ENCODE measurements around the gene TMEM116.
"Not testable (repeated sequence)": the region's sequence is repeated elsewhere in the genome, so short reads cannot be mapped to it uniquely, and the experiment has no call there.

Gene TMEM116

DNA sequence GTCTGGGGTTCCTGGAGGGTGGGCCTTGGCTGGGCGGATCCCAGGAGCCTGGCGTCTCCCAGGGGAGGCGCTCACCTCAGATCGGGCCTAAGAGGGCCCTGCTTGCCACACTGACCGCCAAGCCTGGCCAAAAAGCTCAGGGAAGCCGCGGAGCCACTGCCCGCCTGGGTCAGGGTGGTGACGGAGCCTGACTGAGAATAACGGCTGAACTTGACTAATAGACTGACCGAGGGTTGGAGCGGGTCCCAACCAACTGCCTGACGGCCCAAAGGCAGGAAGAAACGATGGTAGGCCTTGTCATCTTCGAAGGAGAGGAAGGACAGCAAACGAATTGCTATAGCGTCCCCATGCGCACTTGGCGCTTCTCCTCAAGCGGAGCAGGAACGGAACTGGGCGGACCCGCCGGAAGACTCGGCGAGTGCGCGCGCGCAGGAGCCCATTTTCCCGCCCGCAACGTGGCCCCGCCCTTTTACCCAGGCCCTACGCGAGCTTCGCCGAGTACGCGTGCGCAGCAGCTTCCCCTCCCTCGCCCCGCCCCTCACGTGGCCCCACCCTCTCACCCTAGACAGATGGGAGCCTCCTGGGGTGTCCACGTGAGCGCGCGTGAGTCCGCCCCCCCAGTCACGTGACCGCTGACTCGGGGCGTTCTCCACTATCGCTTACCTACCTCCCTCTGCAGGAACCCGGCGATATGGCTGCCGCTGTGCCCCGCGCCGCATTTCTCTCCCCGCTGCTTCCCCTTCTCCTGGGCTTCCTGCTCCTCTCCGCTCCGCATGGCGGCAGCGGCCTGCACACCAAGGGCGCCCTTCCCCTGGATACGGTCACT lies at the start of gene TMEM116, which contains the start of gene ERP29:
Gene TMEM116, minus strand, starts transcription at position 391 of the 826 bp plus-strand sequence. CDS start 7,895 bp downstream, outside the sequence.
Gene ERP29, plus strand, starts transcription at position 652 of the 826 bp plus-strand sequence. Its CDS starts 40 bp downstream, at position 692.
- peak within 1 kb of the TSS; percentile 99 for H3K4me3 Mint-ChIP-seq
- peaks cover 34% of the 10 kb centered on the region for H3K36me3 Mint-ChIP-seq (ENCODE audit: low read depth)
- peaks cover 7% of the 10 kb centered on the region for H3K9me3 Mint-ChIP-seq
- H3K4me1 Mint-ChIP-seq (ENCODE audit: low read depth), result peaks cover 58% of the 10 kb centered on the region
- peak within 1 kb of the TSS; percentile 98 for H3K27ac Mint-ChIP-seq
- no peaks in the 10 kb centered on the region for H3K27me3 Mint-ChIP-seq

DNA sequence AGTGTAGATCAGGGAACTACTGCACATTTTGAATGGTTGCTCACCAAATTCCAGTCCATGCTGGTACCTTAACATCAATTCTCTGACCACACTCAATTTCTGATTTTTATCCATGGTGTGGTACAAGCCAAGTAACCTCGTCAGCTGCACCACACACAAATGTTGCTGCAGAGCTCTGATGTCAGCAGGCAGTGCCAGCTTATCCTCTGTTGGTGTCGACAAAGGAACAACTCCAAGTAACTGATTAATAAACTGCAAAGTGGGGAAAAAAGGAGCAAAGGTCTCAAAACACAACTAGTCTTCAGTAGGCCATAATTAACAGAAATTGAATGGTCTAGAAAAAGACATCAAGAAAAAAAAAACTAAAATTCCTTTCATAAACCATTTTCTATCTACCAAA lies 48.2 kb upstream of the TMEM116 start:
- Mint-ChIP-seq H3K36me3 (ENCODE audit: low read depth) (peaks cover 60% of the 10 kb centered on the region), H3K9me3 (no peaks in the 10 kb centered on the region), H3K4me3 (no peak overlapping the region), H3K4me1 (ENCODE audit: low read depth) (no peaks in the 10 kb centered on the region), H3K27ac (no peak overlapping the region), H3K27me3 (no peaks in the 10 kb centered on the region)

DNA sequence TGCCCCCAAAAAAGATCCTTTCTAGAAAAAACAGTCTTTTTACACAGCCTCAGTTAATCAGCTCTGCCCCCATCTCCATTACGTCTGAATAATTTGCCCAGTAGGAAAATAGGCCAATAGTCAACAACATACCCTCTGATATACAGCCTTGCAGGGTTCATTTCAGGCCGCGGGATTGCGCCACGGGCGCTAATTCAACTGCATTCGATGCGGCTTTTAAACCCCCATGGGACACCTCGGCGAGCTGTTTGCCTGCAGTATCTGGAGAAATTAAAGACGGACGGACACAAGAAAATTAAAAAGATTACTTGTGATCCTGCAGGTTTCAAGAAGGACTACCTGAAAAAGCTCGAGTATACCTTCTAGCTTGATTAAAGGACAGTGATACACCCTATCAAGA lies 36.4 kb upstream of the TMEM116 start:
- Mint-ChIP-seq H3K4me3 (no peak overlapping the region), H3K4me1 (ENCODE audit: low read depth) (peaks cover 5% of the 10 kb centered on the region), H3K27me3 (no peaks in the 10 kb centered on the region), H3K36me3 (ENCODE audit: low read depth) (peaks cover 73% of the 10 kb centered on the region), H3K27ac (no peak overlapping the region), H3K9me3 (no peaks in the 10 kb centered on the region)

DNA sequence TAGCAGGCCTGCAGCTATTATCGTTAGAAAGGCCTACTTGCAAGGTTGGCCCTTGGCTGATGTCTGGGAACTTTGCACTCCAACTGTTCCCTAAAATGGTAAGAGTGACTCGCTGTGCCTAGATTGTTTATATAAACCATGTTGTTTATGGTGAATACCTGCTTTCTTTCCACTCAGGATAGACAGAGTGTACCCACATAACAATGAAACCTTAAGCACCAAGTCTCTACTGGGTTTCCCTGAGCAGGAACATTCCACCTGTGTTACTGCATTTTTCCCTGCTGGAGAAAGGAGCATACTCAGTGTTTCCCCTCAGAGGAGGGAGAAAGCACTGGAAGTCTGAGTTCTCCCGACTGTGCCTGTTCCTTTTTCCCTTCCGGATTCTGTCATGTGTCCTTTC lies 33.0 kb upstream of the TMEM116 start:
- Mint-ChIP-seq H3K9me3 (no peaks in the 10 kb centered on the region), H3K4me1 (ENCODE audit: low read depth) (no peaks in the 10 kb centered on the region), H3K4me3 (no peak overlapping the region), H3K27ac (peak overlapping the region; percentile 0), H3K27me3 (no peaks in the 10 kb centered on the region), H3K36me3 (ENCODE audit: low read depth) (peaks cover 58% of the 10 kb centered on the region)

DNA sequence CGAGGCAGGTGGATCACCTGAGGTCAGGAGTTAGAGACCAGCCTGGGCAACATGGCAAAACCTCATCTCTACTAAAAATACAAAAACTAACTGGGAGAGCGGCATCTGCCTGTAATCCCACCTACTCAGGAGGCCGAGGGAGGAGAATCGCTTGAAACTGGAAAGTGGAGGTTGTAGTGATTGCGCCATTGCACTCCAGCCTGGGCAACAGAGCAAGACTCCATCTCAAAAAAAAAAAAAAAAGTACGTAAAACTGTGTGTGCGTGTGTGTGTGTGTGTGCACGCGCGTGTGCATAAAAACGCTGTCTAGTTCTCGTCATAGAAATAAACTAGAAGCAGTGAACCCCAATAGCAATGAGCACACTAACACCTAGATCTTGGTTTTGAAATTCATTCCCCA lies 23.6 kb upstream of the TMEM116 start:
- peaks cover 64% of the 10 kb centered on the region for H3K36me3 Mint-ChIP-seq (ENCODE audit: low read depth)
- H3K4me1 Mint-ChIP-seq (ENCODE audit: low read depth); H3K9me3 Mint-ChIP-seq; H3K27ac Mint-ChIP-seq; H3K4me3 Mint-ChIP-seq; H3K27me3 Mint-ChIP-seq: not testable (repeated sequence)

DNA sequence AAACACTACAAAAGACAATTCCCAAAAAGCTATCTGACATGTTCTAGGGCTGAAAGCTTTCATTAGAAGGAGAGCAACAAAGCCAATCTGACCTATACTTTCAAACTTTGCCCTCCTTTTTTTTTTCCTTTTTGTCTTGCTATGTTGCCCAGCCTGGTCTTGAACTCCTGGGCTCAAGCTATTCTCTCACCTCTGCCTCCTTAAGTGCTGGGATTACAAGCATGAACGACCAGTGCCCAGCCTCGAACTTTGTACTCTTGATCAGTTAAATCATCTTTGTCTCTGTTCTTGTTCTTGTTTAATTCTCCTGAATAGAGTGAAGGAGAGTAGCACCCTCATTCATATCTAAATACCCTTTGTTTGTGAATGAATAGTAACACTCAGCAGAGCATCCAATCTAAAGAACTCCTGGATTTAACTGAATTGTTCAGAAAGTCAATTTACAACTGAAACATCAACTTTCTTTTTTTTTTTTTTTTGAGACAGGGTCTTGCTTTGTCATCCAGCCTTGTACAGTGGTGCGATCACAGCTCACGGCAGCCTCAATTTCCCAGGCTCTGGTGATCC lies 22.3 kb upstream of the TMEM116 start:
- H3K36me3 Mint-ChIP-seq (ENCODE audit: low read depth), result peaks cover 72% of the 10 kb centered on the region
- H3K27me3 Mint-ChIP-seq, result no peaks in the 10 kb centered on the region
- no peak overlapping the region for H3K27ac Mint-ChIP-seq
- no peaks in the 10 kb centered on the region for H3K4me1 Mint-ChIP-seq (ENCODE audit: low read depth)
- no peaks in the 10 kb centered on the region for H3K9me3 Mint-ChIP-seq
- H3K4me3 Mint-ChIP-seq, result no peak overlapping the region

DNA sequence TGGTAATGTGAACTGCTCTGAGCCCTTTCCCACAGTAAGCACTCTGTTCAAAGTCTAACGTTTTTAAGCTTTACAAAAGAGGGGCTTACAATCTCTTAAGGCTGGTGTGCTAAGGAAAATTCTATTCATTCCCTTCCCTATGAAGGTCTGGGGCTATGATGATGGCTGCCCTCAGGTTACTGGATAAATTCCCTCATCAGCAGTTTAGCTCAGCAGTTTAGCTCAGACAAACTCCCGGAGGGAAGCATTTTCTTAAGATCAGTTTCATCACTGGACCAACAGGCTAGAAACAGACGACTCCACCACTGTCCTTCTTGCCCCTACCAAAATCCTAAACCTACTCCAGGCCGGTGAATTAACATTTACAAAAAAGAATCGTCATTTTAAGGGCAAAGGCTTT lies 19.3 kb upstream of the TMEM116 start:
- no peak overlapping the region for H3K4me3 Mint-ChIP-seq
- H3K9me3 Mint-ChIP-seq, result no peaks in the 10 kb centered on the region
- H3K36me3 Mint-ChIP-seq (ENCODE audit: low read depth), result peaks cover 63% of the 10 kb centered on the region
- no peaks in the 10 kb centered on the region for H3K27me3 Mint-ChIP-seq
- no peak overlapping the region for H3K27ac Mint-ChIP-seq
- peaks cover 9% of the 10 kb centered on the region for H3K4me1 Mint-ChIP-seq (ENCODE audit: low read depth)

DNA sequence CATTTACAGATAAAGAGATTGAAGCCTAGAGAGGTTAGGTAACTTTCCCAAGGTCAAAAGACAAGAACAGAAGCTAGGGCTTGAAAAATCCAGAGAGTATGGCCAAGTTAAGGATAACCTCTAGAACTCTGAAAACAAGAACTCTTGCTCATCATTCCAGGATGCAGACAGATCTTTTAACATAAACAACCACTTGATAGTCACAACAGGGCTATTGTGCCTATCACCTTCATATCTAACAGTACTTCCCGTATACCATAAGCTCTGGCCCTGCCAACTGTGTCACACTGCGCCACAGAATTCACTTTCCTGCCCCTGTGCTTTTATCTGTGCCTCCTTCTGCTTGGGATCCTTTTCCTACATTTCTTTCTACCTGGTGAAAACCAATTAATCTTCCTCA lies 18.5 kb upstream of the TMEM116 start:
- Mint-ChIP-seq H3K9me3 (no peaks in the 10 kb centered on the region), H3K27ac (peak overlapping the region; percentile 9), H3K36me3 (ENCODE audit: low read depth) (peaks cover 57% of the 10 kb centered on the region), H3K4me1 (ENCODE audit: low read depth) (peaks cover 9% of the 10 kb centered on the region), H3K4me3 (no peak overlapping the region), H3K27me3 (no peaks in the 10 kb centered on the region)

DNA sequence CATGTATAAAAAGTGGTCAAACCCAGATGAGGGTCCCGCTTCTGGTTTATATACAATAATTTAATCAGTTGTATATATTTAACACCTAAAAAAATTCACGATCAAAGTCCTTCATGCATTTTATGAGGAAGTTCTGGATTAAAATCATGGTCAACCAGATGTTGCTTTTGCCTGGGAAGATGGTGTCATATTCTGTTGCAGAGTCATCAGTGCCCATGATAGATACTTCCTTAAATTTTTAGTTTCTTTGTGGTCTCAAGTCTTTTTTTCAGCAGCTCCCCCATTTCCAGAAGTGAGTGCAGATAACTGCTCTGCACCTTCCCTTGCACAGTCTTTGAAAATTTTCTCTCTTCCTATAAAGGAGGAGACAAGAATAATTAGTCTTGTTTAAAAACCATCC lies 16.3 kb upstream of the TMEM116 start:
- Mint-ChIP-seq H3K4me1 (ENCODE audit: low read depth) (peaks cover 20% of the 10 kb centered on the region), H3K36me3 (ENCODE audit: low read depth) (peaks cover 58% of the 10 kb centered on the region), H3K27me3 (no peaks in the 10 kb centered on the region), H3K27ac (peak overlapping the region; percentile 29), H3K4me3 (no peak overlapping the region), H3K9me3 (no peaks in the 10 kb centered on the region)

DNA sequence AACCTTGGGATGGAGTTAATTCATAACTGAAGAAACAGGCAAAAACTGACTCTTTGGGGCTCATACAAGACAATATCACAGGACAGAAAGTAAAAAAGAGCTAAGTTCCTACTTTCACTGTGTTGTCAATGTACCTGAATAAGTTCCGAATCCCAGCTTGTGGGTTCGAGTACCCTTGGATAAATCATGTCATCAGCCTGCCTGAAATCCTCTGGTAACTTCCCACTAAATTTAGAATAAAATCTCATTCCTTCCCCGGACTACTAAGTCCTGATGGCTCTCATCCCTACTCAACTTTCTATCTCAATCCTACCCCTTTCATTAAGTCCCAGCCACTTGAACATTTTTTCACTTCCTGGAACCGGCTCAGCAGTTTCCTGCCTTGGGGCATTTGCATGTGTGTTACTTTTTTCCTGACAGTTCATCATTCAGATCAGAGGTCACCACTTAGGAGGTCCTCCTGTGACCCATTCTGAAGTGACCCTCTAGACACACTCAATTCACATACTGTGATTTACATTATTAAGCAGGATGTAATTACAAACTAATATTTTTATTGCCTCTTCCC lies 12.9 kb upstream of the TMEM116 start:
- Mint-ChIP-seq H3K4me1 (ENCODE audit: low read depth) (peaks cover 38% of the 10 kb centered on the region), H3K4me3 (no peak overlapping the region), H3K36me3 (ENCODE audit: low read depth) (peaks cover 61% of the 10 kb centered on the region)

DNA sequence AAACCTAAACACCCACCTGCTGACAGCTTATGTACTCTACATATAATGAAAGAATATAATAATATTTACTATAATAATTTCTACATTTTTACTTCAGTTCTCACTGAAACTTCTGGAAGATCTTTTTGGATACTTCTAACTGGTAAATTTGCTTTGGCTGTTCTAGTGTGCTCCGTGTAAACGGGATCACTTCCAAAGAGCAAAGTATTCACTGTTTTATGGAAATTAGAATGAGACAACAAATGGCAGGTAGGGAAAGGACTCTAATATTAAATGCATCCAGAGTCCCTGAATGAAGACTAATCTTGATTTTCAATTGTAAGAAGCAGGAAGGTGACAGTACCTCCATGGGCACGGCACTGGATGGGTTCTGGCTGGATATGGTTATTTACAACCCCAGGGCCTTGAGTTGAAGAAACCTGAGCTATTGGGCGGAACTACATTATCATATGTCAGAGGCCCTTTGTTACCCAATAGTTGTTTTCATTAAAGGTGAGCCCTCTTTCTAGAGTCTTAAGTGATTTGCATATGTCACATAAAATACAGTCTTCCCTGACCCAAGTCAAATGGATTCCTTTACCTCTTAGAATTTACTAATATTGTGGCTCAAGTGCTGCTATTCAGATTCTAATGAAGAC lies 10.9 kb upstream of the TMEM116 start:
- H3K4me3 Mint-ChIP-seq, result no peak overlapping the region
- H3K27ac Mint-ChIP-seq, result peak overlapping the region; percentile 41
- no peaks in the 10 kb centered on the region for H3K27me3 Mint-ChIP-seq
- peaks cover 46% of the 10 kb centered on the region for H3K4me1 Mint-ChIP-seq (ENCODE audit: low read depth)
- no peaks in the 10 kb centered on the region for H3K9me3 Mint-ChIP-seq
- peaks cover 54% of the 10 kb centered on the region for H3K36me3 Mint-ChIP-seq (ENCODE audit: low read depth)

More for the DNA sequence above, 12.9 kb upstream of the TMEM116 start:
- Mint-ChIP-seq H3K9me3 (no peaks in the 10 kb centered on the region), H3K27me3 (no peaks in the 10 kb centered on the region), H3K27ac (peak overlapping the region; percentile 80)

DNA sequence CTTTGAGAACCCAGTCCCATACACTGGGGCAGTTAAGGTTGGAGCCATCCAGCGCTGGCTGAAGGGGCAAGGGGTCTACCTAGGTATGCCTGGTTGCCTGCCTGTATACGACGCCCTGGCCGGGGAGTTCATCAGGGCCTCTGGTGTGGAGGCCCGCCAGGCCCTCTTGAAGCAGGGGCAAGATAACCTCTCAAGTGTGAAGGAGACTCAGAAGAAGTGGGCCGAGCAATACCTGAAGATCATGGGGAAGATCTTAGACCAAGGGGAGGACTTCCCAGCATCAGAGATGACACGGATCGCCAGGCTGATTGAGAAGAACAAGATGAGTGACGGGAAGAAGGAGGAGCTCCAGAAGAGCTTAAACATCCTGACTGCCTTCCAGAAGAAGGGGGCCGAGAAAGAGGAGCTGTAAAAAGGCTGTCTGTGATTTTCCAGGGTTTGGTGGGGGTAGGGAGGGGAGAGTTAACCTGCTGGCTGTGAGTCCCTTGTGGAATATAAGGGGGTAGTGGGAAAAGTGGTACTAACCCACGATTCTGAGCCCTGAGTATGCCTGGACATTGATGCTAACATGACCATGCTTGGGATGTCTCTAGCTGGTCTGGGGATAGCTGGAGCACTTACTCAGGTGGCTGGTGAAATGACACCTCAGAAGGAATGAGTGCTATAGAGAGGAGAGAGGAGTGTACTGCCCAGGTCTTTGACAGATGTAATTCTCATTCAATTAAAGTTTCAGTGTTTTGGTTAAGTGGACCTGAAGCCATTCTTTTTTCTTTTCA lies 9.5 kb upstream of the TMEM116 start:
- no peak overlapping the region for H3K4me3 Mint-ChIP-seq
- H3K9me3 Mint-ChIP-seq, result no peaks in the 10 kb centered on the region
- H3K27ac Mint-ChIP-seq, result peak overlapping the region; percentile 46
- no peaks in the 10 kb centered on the region for H3K27me3 Mint-ChIP-seq
- H3K36me3 Mint-ChIP-seq (ENCODE audit: low read depth), result peaks cover 60% of the 10 kb centered on the region
- peaks cover 51% of the 10 kb centered on the region for H3K4me1 Mint-ChIP-seq (ENCODE audit: low read depth)

DNA sequence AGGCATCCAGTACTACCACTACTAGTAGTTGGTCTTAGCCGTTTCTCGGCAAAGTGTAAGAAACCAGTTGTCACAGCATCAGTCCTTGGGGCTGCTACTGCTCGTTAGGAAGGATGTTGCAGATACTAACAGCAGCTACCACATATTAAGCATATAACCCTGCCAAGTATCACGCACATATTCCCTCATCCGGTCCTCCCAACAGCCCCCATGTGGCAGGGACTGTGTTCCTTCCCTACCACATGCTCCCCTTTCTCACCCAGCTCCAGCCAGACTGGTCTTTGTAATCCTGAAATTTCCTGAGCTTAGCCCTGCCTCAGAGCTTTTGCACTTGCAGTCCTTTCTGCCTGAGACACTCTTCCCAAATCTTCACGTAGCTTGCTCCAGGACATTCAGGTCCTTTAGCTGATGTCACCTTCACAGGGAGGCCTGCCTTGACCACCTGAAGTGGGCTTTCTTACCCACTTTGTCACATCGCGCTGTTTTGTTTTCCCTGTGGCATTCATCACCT lies 8.0 kb upstream of the TMEM116 start:
- H3K4me3 Mint-ChIP-seq, result no peak overlapping the region
- peaks cover 60% of the 10 kb centered on the region for H3K36me3 Mint-ChIP-seq (ENCODE audit: low read depth)
- H3K27ac Mint-ChIP-seq, result no peak overlapping the region
- peaks cover 3% of the 10 kb centered on the region for H3K9me3 Mint-ChIP-seq
- H3K27me3 Mint-ChIP-seq, result no peaks in the 10 kb centered on the region
- peaks cover 58% of the 10 kb centered on the region for H3K4me1 Mint-ChIP-seq (ENCODE audit: low read depth)

DNA sequence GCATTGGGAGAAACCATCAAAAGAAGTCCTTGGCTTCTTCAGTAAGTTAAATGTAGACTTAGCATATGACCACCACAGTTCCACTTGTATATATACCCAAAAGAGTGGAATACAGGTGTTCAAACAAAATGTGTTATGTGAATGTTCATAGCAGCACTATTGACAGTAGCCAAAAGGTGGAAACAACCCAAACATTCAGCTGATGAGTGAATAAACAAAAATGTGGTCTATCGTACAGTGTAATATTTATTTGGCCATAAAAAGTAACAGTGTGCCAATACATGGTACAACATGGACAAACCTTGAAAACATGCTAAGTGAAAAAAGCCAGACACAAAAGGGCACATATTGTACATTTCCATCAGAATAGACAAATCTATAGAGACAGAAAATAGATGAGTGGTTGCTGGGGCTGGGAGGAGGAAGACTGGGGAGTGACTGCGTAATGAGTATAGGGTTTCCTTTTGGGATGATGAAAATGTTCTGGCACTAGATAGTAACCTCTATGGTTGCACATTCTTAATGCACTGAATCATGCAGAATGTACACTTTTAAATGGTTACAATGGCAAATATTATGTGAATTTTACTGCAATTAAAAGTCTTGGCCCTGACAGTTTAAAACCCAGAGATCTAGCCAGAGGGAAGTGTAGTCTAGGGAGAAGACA lies 5.7 kb upstream of the TMEM116 start:
- H3K4me3 Mint-ChIP-seq, result no peak overlapping the region
- H3K4me1 Mint-ChIP-seq (ENCODE audit: low read depth), result peaks cover 60% of the 10 kb centered on the region
- no peaks in the 10 kb centered on the region for H3K27me3 Mint-ChIP-seq
- H3K36me3 Mint-ChIP-seq (ENCODE audit: low read depth), result peaks cover 57% of the 10 kb centered on the region
- peaks cover 7% of the 10 kb centered on the region for H3K9me3 Mint-ChIP-seq
- peak overlapping the region; percentile 64 for H3K27ac Mint-ChIP-seq

All from stimulated activated naive CD8-positive, alpha-beta T cell treated with anti-CD3 and anti-CD28 coated beads, Interleukin-15, Interleukin-2, amounts not matched to agents 100 ng/mL and 50 ng/mL, for 24 hours (primary cell).